A549 (cell line): ENCODE results near the gene KICS2.

ENCODE experiments used
- BHLHE40 ChIP-seq: IDR thresholded peaks from 2 replicates; pipeline ENCODE4 v1.6.1; 2012; ENCODE audit warnings: low read depth, low read length, inconsistent platforms
- CEBPB ChIP-seq, 2 experiments: fragments of >200 bp in 1 of 2; sonication (Bioruptor Twin) in 1 of 2; formaldehyde crosslinking in 1 of 2; IDR thresholded peaks; 2 replicates each; pipeline ENCODE4 v1.6.1; 2012 to 2016
- CTCF ChIP-seq: fragments of >200 bp; sonication (Bioruptor Twin); formaldehyde crosslinking; IDR thresholded peaks from 3 replicates; pipeline ENCODE4 v1.5.1; 2016
- ELK1 ChIP-seq: fragments of 150-350 bp; IDR thresholded peaks from 2 replicates; pipeline ENCODE4 v1.6.1; 2014; ENCODE audit warnings: low read depth, mild to moderate bottlenecking, low read length
- ESRRA ChIP-seq: fragments of 150-350 bp; IDR thresholded peaks from 2 replicates; pipeline ENCODE4 v1.6.1; 2014; ENCODE audit warnings: mild to moderate bottlenecking, low read length, borderline replicate concordance
- HDAC2 ChIP-seq: fragments of 200-600 bp; sonication (generic); IDR thresholded peaks from 2 replicates; pipeline ENCODE4 v1.6.1; 2016
- HOXB13 ChIP-seq: fragments of 250-450 bp; sonication (Bioruptor Pico); IDR thresholded peaks from 2 replicates; pipeline ENCODE4 v1.5.0; 2020; ENCODE audit warnings: low read depth, mild to moderate bottlenecking, moderate library complexity
- JUN ChIP-seq, 2 experiments: fragments of >200 bp; sonication (Bioruptor Twin); formaldehyde crosslinking; IDR thresholded peaks; 2 replicates in 1 of 2; 3 replicates in 1 of 2; pipeline ENCODE4 v1.6.1; 2016 to 2017
- KDM1A ChIP-seq: fragments of 200-600 bp; sonication (generic); IDR thresholded peaks from 2 replicates; pipeline ENCODE4 v1.6.1; 2016; ENCODE audit warnings: low read depth, mild to moderate bottlenecking
- NFE2L2 ChIP-seq: fragments of 150-350 bp; conservative IDR thresholded peaks from 2 replicates; pipeline ENCODE4 v1.6.1; 2014; ENCODE audit warnings: low read length
- RAD21 ChIP-seq, 2 experiments: fragments of >200 bp in 1 of 2; sonication (Bioruptor Twin) in 1 of 2; formaldehyde crosslinking in 1 of 2; IDR thresholded peaks in 1 of 2; conservative IDR thresholded peaks in 1 of 2; 2 replicates in 1 of 2; 3 replicates in 1 of 2; pipeline ENCODE4 v1.6.1; 2012 to 2018; ENCODE audit warnings: inconsistent platforms in 1 of 2
- REST ChIP-seq: fragments of 200-600 bp; sonication (generic); IDR thresholded peaks from 2 replicates; pipeline ENCODE4 v1.6.1; 2016; ENCODE audit warnings: antibody characterized with exemption, mild to moderate bottlenecking, moderate library complexity

GRCh38 chr12:64229796-64230195 is 7.7 kb upstream of the KICS2 start:
- TF ChIP-seq JUN (IDR thresholded peaks at IDR 0.05) = no peak
- no peak for TF ChIP-seq BHLHE40
- no peak for TF ChIP-seq CTCF
- TF ChIP-seq RAD21 (conservative IDR thresholded peaks at IDR 0.05 in 1 of 2, IDR thresholded peaks at IDR 0.05 in 1 of 2) = no peak
- no peak for TF ChIP-seq ESRRA
- no peak for TF ChIP-seq CEBPB (IDR thresholded peaks at IDR 0.05)
- TF ChIP-seq HOXB13 (CRISPR knock-in tag) = no peak
- no peak for TF ChIP-seq REST
- no peak for TF ChIP-seq HDAC2
- TF ChIP-seq KDM1A = no peak
- TF ChIP-seq NFE2L2 = no peak
- TF ChIP-seq ELK1 = no peak
